HepG2 (cell line): Measurements from ENCODE around the gene SLC12A5. TPM values are rescaled to one million over a fixed set of nuclear protein-coding genes. Genes with fewer than 3 reads are reported as not detected.

Experiments used
- ATAC-seq: fragments of 200-7000 bp; cut with Tn5 transposase; 3 replicates; pipeline ENCODE4 v1.9.1; 2020; ENCODE audit warnings: mild to moderate bottlenecking, moderate library complexity
- BruUV-seq: library from RNA; stranded (reverse); fragments of 400-500 nt; replicated peaks from 2 replicates; lab custom pipeline; 2021; lab: Mats Ljungman, UMichigan
- CTCF ChIA-PET: fragments of 300-600 bp; formaldehyde crosslinking; extraction: SDS; loops from one replicate; lab custom pipeline; 2021; ENCODE audit warnings: low total read pairs, inconsistent platforms, low intra/inter-chr PET ratio; lab: Yijun Ruan, JAX
- POLR2A ChIA-PET: fragments of 350-600 bp; sonication (Branson Sonifier 250); formaldehyde crosslinking; loops from one replicate; lab custom pipeline; 2020; ENCODE audit warnings: antibody characterized with exemption, inconsistent platforms; lab: Yijun Ruan, JAX
- DNase-seq: peaks from one replicate; pipeline ENCODE4 v3.0.0-alpha.2; 2015; ENCODE audit warnings: low spot score
- FAIRE-seq: peaks from 3 replicates; lab custom pipeline; 2011; peaks lifted over from hg19 to GRCh38; lab: Jason Lieb, UNC
- H2AFZ ChIP-seq: one replicate; pipeline ENCODE4 v1.6.1; 2011; ENCODE audit warnings: low read length, inconsistent platforms
- H3K27ac ChIP-seq: fragments of 300-600 bp; 3 replicates; pipeline ENCODE4 v1.8.0; 2011; ENCODE audit warnings: mixed run types, mild to moderate bottlenecking, mixed read lengths, low read length, inconsistent platforms; ENCODE audit not compliant: insufficient read depth; ENCODE audit errors: extremely low read length
- H3K27me3 ChIP-seq, 2 experiments: fragments of 200-600 bp in 1 of 2; 2 replicates in 1 of 2; 3 replicates in 1 of 2; pipeline versions ENCODE4 v1.6.0 to v1.8.0; 2011; ENCODE audit warnings: low read length in 2 of 2, mild to moderate bottlenecking in 2 of 2, moderate library complexity in 2 of 2, inconsistent platforms in 1 of 2; ENCODE audit not compliant: insufficient read depth in 2 of 2, control insufficient read depth in 1 of 2
- H3K36me3 ChIP-seq, 2 experiments: fragments of 200-600 bp in 1 of 2; replicated peaks in 1 of 2; 2 replicates in 1 of 2; 3 replicates in 1 of 2; pipeline versions ENCODE4 v1.5.1 to v1.8.0; 2011; ENCODE audit warnings: low read length in 2 of 2, inconsistent platforms in 1 of 2; ENCODE audit not compliant: insufficient read depth in 2 of 2, control insufficient read depth in 1 of 2
- H3K4me1 ChIP-seq: 2 replicates; pipeline ENCODE4 v1.5.1; 2012; ENCODE audit warnings: low read length, inconsistent platforms; ENCODE audit not compliant: insufficient read depth
- H3K4me2 ChIP-seq: 2 replicates; pipeline ENCODE4 v1.6.0; 2011; ENCODE audit warnings: low read depth, low read length, inconsistent platforms
- H3K4me3 ChIP-seq, 3 experiments: fragments of 200-600 bp in 1 of 3; sonication (generic), shearing (Covaris generic) in 1 of 3; replicated peaks in 1 of 3; 2 replicates each; pipeline ENCODE4 v1.5.1; 2011 to 2016; ENCODE audit warnings: low read length in 3 of 3, inconsistent platforms in 2 of 3, low read depth in 2 of 3, mild to moderate bottlenecking in 2 of 3, control low read depth in 1 of 3, mixed read lengths in 1 of 3; ENCODE audit not compliant: insufficient read depth in 1 of 3
- H3K79me2 ChIP-seq: one replicate; pipeline ENCODE4 v1.6.1; 2011; ENCODE audit warnings: low read length, inconsistent platforms; ENCODE audit not compliant: insufficient read depth
- H3K9ac ChIP-seq: 2 replicates; pipeline ENCODE4 v1.6.0; 2011; ENCODE audit warnings: mild to moderate bottlenecking, low read depth, low read length, inconsistent platforms; ENCODE audit not compliant: insufficient read depth
- H3K9me3 ChIP-seq: 2 replicates; pipeline ENCODE4 v1.5.1; 2012; ENCODE audit warnings: mild to moderate bottlenecking, low read length
- H4K20me1 ChIP-seq: 2 replicates; pipeline ENCODE4 v1.6.0; 2011; ENCODE audit warnings: inconsistent platforms, mild to moderate bottlenecking, low read length, moderate library complexity; ENCODE audit not compliant: insufficient read depth
- AGO1 ChIP-seq: fragments of 200-400 bp; formaldehyde crosslinking; IDR thresholded peaks from 2 replicates; pipeline ENCODE4 v1.6.1; 2017; ENCODE audit warnings: mild to moderate bottlenecking, low read depth, low read length, moderate library complexity; ENCODE audit not compliant: poor library complexity, severe bottlenecking
- AGO2 ChIP-seq: fragments of 200-400 bp; formaldehyde crosslinking; optimal IDR thresholded peaks from 2 replicates; pipeline ENCODE3; 2017; ENCODE audit warnings: mild to moderate bottlenecking, low read depth, low read length, moderate library complexity
- POLR2A ChIP-seq, 2 experiments: IDR thresholded peaks; 2 replicates each; pipeline ENCODE4 v1.6.1; 2011; ENCODE audit warnings: low read depth in 2 of 2, low read length in 2 of 2, mild to moderate bottlenecking in 1 of 2, moderate library complexity in 1 of 2; ENCODE audit not compliant: insufficient read depth in 1 of 2
- POLR2G ChIP-seq: fragments of 200-400 bp; formaldehyde crosslinking; IDR thresholded peaks from 2 replicates; pipeline ENCODE4 v1.6.1; 2018; ENCODE audit warnings: mild to moderate bottlenecking, low read depth, low read length, moderate library complexity
- TEAD2 ChIP-seq: sonication (generic); formaldehyde crosslinking; IDR thresholded peaks from 2 replicates; pipeline ENCODE4 v1.9.0; 2021; ENCODE audit warnings: missing genetic modification reagents
- THYN1 ChIP-seq: sonication (generic); formaldehyde crosslinking; IDR thresholded peaks from 2 replicates; pipeline ENCODE4 v1.8.1; 2023; ENCODE audit warnings: low read depth, mild to moderate bottlenecking, moderate library complexity, missing genetic modification reagents, borderline replicate concordance
- TOE1 ChIP-seq: sonication (generic); formaldehyde crosslinking; IDR thresholded peaks from 2 replicates; pipeline ENCODE4 v1.4.0; 2020; ENCODE audit warnings: mild to moderate bottlenecking, missing genetic modification reagents
- ZBTB3 ChIP-seq: sonication (generic); formaldehyde crosslinking; IDR thresholded peaks from 2 replicates; pipeline ENCODE4 v1.4.0; 2020; ENCODE audit warnings: low read depth, mild to moderate bottlenecking, moderate library complexity, missing genetic modification reagents, borderline replicate concordance
- ZMYM3 ChIP-seq: sonication (generic); formaldehyde crosslinking; IDR thresholded peaks from 2 replicates; pipeline ENCODE4 v1.5.1; 2020; ENCODE audit warnings: mild to moderate bottlenecking, missing genetic modification reagents
- ZNF564 ChIP-seq: sonication (generic); formaldehyde crosslinking; IDR thresholded peaks from 2 replicates; pipeline ENCODE4 v1.8.1; 2023; ENCODE audit warnings: mild to moderate bottlenecking, missing genetic modification reagents
- WGBS: methylation state at CpG from one replicate; pipeline ENCODE4 v1.1.6; 2017; ENCODE audit warnings: low lambda C conversion rate; 5-methylcytosine and 5-hydroxymethylcytosine counted together
- in situ Hi-C: cut with HindIII; loops from 2 replicates; pipeline ENCODE4 v1.10.0; 2017; ENCODE audit warnings: low pct_unique_long_range_greater_than_20kb; ENCODE audit not compliant: extremely low pct_ligation_motif_present
- intact Hi-C: fragments of 100-400 bp; cut with micrococcal nuclease; formaldehyde crosslinking; loops from one replicate; pipeline ENCODE4 v1.10.0; 2022; ENCODE audit not compliant: unreplicated experiment
- polyA plus RNA-seq, 8 experiments: library from polyadenylated mRNA; depleted of rRNA in 3 of 8; stranded (reverse) in 7 of 8; unstranded in 1 of 8; fragments of >200 nt; fragmentation: Illumina TruSeq in 4 of 8; extraction: Trizol in 4 of 8; gene quantifications; 2 replicates each; pipeline versions ENCODE4 v1.2.1 to v1.2.3, GENCODE V29; 2011 to 2016; ENCODE audit warnings: low read depth in 4 of 8, missing spikeins in 1 of 8, mixed read lengths in 1 of 8; ENCODE audit not compliant: insufficient read depth in 1 of 8
- total RNA-seq, 5 experiments: library from RNA; depleted of rRNA; stranded (reverse); fragments of >200 nt; fragmentation: Illumina TruSeq; extraction: Trizol; gene quantifications; 2 replicates each; pipeline ENCODE4 v1.2.3, GENCODE V29; 2016; ENCODE audit warnings: low read depth in 1 of 5

The SLC12A5 gene
- total and polyA plus RNA-seq, 2 of the 13 experiments (the other 11 are each of a cell fraction or from before 2014, with no cell fraction given): 4.3 to 5.4 TPM

- no peak overlapping the region for H3K27ac ChIP-seq
- no peaks in the 10 kb centered on the region for H3K79me2 ChIP-seq
- FAIRE-seq (no peak), DNase-seq (no peak), ATAC-seq (peak; percentile 29)
- no peaks in the 10 kb centered on the region; a peak in 1 of 5 replicates for H3K27me3 ChIP-seq
- 94% methylated on average over 35 of the region's 35 CpGs for WGBS
- BruUV-seq: no TSS peak
- H3K4me2 ChIP-seq: no peak overlapping the region
- H3K9me3 ChIP-seq: no peaks in the 10 kb centered on the region
- H3K36me3 ChIP-seq: peaks cover 23 to 35% of the 10 kb centered on the region in 2 experiments
- ChIA-PET POLR2A (no interaction called here), CTCF (no interaction called here)
- TF ChIP-seq AGO1 (peak; percentile 62), POLR2G (peak; percentile 43; the same call in 1 of the 2 replicates), TEAD2 (CRISPR knock-in tag) (no peak), THYN1 (CRISPR knock-in tag) (no peak), ZMYM3 (no peak), ZBTB3 (CRISPR knock-in tag) (no peak), AGO2 (peak; percentile 95), ZNF564 (no peak), POLR2A (IDR thresholded peaks at IDR 0.05; ENCODE audit: insufficient read depth in 1 of 2, low read depth in 2 of 2, low read length in 2 of 2) (0 out of 4 replicates have a peak, but pooled peaks of 1 of the 2 experiments have one; percentile 43), TOE1 (CRISPR knock-in tag) (no peak)
- H2AFZ ChIP-seq: no peak overlapping the region
- H3K9ac ChIP-seq: no peak overlapping the region
- in situ Hi-C loops (no loop called here), intact Hi-C loops (no loop called here)
- H3K4me1 ChIP-seq: peaks cover 15% of the 10 kb centered on the region
- no peaks in the 10 kb centered on the region; the same call in 1 of the 2 replicates for H4K20me1 ChIP-seq
- H3K4me3 ChIP-seq: no peak overlapping the region
These were observed 29.7 kb downstream of the SLC12A5 start for GRCh38 chr20:46058599-46059281.
